NT2/D1 (cell line): Measurements from ENCODE around the gene PDK2.

Source experiments
- DNase-seq: peaks from one replicate; pipeline ENCODE4 v3.0.0-alpha.2; 2011; ENCODE audit warnings: low read depth, low spot score
- H3K27me3 ChIP-seq: 2 replicates; pipeline ENCODE4 v1.6.0; 2011; ENCODE audit warnings: mild to moderate bottlenecking; ENCODE audit not compliant: insufficient read length, insufficient read depth
- H3K36me3 ChIP-seq: 2 replicates; pipeline ENCODE4 v1.6.1; 2011; ENCODE audit warnings: mild to moderate bottlenecking, low read length, mixed read lengths; ENCODE audit not compliant: insufficient read depth, insufficient read length
- H3K4me1 ChIP-seq: 2 replicates; pipeline ENCODE4 v1.5.1; 2011; ENCODE audit not compliant: insufficient read depth, insufficient read length
- H3K4me3 ChIP-seq: 2 replicates; pipeline ENCODE4 v1.5.1; 2011; ENCODE audit warnings: low read depth; ENCODE audit not compliant: insufficient read length
- H3K9ac ChIP-seq: 2 replicates; pipeline ENCODE4 v1.6.0; 2011; ENCODE audit warnings: low read depth; ENCODE audit not compliant: insufficient read length
- H3K9me3 ChIP-seq: 2 replicates; pipeline ENCODE4 v1.5.1; 2011; ENCODE audit warnings: mild to moderate bottlenecking, low read length; ENCODE audit not compliant: insufficient read depth
- SUZ12 ChIP-seq: IDR thresholded peaks from 2 replicates; pipeline ENCODE4 v1.6.1; 2011; ENCODE audit not compliant: insufficient read length, insufficient read depth; ENCODE audit errors: extremely low read depth
- YY1 ChIP-seq: IDR thresholded peaks from 2 replicates; pipeline ENCODE4 v1.6.1; 2011; ENCODE audit not compliant: insufficient read length, insufficient read depth
- ZNF274 ChIP-seq: IDR thresholded peaks from 2 replicates; pipeline ENCODE4 v1.6.1; 2011; ENCODE audit warnings: mild to moderate bottlenecking, low read depth, low read length

PDK2 gene

DNA sequence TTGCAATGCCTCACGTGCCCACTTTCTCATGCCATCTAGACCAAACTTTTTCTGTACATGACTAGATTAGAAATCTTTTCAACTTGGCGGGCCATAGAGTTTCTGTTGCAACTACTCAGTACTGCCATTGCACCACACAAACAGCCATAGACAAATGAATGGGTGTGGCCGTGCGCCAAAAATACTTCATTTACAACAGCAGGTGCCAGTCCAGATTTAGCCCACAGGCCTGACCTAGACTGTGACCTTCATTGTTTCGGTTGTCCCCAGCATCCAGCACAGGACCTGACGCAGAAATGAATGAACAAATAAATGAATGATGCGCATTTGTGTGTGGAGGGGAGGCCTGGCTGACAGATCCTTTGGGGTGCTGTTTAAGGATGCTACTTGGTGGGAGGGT is 14.3 kb upstream of the PDK2 start:
- no peak overlapping the region for H3K4me3 ChIP-seq
- H3K36me3 ChIP-seq: peaks cover 55% of the 10 kb centered on the region
- no peaks in the 10 kb centered on the region for H3K9me3 ChIP-seq
- H3K27me3 ChIP-seq: no peaks in the 10 kb centered on the region
- TF ChIP-seq SUZ12 (no peak), ZNF274 (no peak), YY1 (no peak)
- no peaks in the 10 kb centered on the region for H3K4me1 ChIP-seq
- DNase-seq: no peak
- H3K9ac ChIP-seq: no peak overlapping the region

DNA sequence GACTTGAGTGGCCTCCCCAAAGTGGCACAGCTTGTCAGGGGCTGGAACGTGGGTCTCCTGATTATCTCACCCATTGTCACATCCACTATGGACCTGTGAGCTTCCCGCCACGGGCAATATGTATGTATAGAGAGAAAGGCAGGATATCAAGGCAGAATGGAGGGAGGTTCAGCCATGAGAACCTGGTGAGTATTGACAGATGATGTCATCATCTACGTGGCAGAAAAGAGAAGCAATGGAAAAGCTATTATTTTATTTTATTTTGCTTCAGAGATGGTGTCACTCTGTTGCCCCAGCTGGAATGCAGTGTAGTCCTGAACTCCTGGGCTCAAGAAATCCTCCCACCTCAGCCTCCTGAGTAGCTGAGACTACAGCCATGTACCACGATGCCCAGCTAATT is 13.4 kb upstream of the PDK2 start:
- H3K27me3 ChIP-seq: no peaks in the 10 kb centered on the region
- no peak for DNase-seq
- peaks cover 52% of the 10 kb centered on the region for H3K36me3 ChIP-seq
- H3K9me3 ChIP-seq: no peaks in the 10 kb centered on the region
- no peak overlapping the region for H3K9ac ChIP-seq
- no peak overlapping the region for H3K4me3 ChIP-seq
- H3K4me1 ChIP-seq: no peaks in the 10 kb centered on the region
- no peak for TF ChIP-seq SUZ12
- TF ChIP-seq YY1: no peak
- TF ChIP-seq ZNF274: no peak

DNA sequence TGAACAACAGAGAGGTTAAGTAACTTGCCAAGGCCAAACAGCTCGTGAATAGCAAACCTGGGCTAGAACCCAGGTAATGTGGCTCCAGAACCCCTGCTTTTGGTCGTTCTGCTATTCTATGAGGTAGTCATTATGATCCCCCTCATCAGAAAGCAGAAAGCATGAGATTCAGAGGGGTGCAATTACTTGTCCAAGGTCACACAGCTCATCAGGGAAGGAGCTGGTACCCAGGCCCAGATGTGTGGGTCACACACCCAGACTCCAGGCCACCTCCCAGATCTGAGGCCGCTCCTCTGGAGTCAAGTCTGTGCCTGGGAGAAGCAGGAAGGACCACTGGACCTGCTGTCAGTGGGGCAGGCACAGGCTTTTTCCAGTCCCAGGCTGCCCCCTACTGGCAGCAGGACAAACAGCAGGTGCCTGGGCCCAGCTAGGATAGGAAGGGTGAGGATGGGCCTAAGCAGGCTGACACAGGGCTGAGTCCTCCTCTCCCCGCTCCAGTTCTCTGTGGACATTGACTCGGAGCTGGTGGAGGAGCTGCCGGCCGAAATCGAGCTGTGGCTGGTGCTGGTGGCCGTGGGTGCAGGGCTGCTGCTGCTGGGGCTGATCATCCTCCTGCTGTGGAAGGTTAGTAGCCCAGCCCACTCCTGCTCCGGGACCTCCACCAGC is 7.8 kb upstream of the PDK2 start:
- no peak for TF ChIP-seq SUZ12
- no peak for TF ChIP-seq YY1
- TF ChIP-seq ZNF274: no peak
- no peak overlapping the region for H3K4me3 ChIP-seq
- peak; percentile 50 for DNase-seq

DNA sequence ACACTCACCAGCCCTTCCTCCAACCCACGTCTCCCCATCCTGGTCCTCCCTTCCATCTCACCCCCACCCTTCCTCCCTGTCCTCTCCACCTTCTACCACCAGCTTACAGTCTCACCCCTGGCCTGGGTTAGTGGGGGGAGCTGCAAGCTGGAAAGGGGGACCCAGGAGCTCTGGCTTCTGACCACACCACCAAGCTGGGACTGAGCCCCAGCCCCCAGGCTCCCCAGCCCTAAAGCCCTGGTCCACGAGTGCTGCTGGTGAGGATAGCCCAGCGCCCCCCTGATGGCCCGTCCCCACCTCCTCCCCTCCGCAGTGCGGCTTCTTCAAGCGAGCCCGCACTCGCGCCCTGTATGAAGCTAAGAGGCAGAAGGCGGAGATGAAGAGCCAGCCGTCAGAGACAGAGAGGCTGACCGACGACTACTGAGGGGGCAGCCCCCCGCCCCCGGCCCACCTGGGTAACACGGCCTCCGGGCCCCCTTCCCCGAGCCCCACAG is 7.2 kb upstream of the PDK2 start:
- Histone ChIP-seq H3K36me3 (peaks cover 32% of the 10 kb centered on the region), H3K4me1 (peaks cover 4% of the 10 kb centered on the region), H3K27me3 (peaks cover under 1% of the 10 kb centered on the region), H3K9ac (no peak overlapping the region), H3K9me3 (no peaks in the 10 kb centered on the region), H3K4me3 (no peak overlapping the region)
- no peak for TF ChIP-seq ZNF274
- TF ChIP-seq YY1: no peak
- TF ChIP-seq SUZ12: no peak
- no peak for DNase-seq

More for the DNA sequence above, 7.8 kb upstream of the PDK2 start:
- peaks cover 32% of the 10 kb centered on the region for H3K36me3 ChIP-seq
- H3K27me3 ChIP-seq: no peaks in the 10 kb centered on the region
- peaks cover 4% of the 10 kb centered on the region for H3K4me1 ChIP-seq
- H3K9ac ChIP-seq: no peak overlapping the region
- H3K9me3 ChIP-seq: no peaks in the 10 kb centered on the region

DNA sequence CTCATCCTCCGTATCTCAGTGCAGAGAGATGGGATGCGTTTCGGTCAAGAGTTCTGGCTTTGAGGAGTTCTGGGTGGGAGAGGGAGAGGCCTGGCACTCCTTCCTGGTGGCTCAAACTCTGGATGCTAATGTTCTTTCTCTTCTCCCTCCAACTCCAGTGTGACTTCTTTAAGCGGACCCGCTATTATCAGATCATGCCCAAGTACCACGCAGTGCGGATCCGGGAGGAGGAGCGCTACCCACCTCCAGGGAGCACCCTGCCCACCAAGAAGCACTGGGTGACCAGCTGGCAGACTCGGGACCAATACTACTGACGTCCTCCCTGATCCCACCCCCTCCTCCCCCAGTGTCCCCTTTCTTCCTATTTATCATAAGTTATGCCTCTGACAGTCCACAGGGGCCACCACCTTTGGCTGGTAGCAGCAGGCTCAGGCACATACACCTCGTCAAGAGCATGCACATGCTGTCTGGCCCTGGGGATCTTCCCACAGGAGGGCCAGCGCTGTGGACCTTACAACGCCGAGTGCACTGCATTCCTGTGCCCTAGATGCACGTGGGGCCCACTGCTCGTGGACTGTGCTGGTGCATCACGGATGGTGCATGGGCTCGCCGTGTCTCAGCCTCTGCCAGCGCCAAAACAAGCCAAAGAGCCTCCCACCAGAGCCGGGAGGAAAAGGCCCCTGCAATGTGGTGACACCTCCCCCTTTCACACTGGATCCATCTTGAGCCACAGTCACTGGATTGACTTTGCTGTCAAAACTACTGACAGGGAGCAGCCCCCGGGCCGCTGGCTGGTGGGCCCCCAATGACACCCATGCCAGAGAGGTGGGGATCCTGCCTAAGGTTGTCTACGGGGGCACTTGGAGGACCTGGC is 6.0 kb upstream of the PDK2 start:
- H3K27me3 ChIP-seq: peaks cover 3% of the 10 kb centered on the region
- no peak for DNase-seq
- no peaks in the 10 kb centered on the region for H3K9me3 ChIP-seq
- H3K36me3 ChIP-seq: peaks cover 32% of the 10 kb centered on the region
- H3K4me1 ChIP-seq: peaks cover 4% of the 10 kb centered on the region
- H3K4me3 ChIP-seq: no peak overlapping the region
- no peak overlapping the region for H3K9ac ChIP-seq
- TF ChIP-seq SUZ12 (no peak), YY1 (no peak), ZNF274 (no peak)

DNA sequence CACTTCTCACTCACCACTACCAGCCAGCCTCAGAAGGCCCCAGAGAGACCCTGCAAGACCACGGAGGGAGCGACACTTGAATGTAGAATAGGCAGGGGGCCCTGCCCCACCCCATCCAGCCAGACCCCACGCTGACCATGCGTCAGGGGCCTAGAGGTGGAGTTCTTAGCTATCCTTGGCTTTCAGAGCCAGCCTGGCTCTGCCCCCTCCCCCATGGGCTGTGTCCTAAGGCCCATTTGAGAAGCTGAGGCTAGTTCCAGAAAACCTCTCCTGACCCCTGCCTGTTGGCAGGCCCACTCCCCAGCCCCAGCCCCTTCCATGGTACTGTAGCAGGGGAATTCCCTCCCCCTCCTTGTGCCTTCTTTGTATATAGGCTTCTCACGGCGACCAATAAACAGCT is 5.1 kb upstream of the PDK2 start:
- H3K9me3 ChIP-seq: no peaks in the 10 kb centered on the region
- TF ChIP-seq SUZ12 (no peak), YY1 (no peak), ZNF274 (no peak)
- no peak for DNase-seq
- no peak overlapping the region for H3K4me3 ChIP-seq
- H3K4me1 ChIP-seq: peaks cover 4% of the 10 kb centered on the region
- H3K36me3 ChIP-seq: peaks cover 32% of the 10 kb centered on the region
- H3K9ac ChIP-seq: no peak overlapping the region
- H3K27me3 ChIP-seq: peaks cover 3% of the 10 kb centered on the region

DNA sequence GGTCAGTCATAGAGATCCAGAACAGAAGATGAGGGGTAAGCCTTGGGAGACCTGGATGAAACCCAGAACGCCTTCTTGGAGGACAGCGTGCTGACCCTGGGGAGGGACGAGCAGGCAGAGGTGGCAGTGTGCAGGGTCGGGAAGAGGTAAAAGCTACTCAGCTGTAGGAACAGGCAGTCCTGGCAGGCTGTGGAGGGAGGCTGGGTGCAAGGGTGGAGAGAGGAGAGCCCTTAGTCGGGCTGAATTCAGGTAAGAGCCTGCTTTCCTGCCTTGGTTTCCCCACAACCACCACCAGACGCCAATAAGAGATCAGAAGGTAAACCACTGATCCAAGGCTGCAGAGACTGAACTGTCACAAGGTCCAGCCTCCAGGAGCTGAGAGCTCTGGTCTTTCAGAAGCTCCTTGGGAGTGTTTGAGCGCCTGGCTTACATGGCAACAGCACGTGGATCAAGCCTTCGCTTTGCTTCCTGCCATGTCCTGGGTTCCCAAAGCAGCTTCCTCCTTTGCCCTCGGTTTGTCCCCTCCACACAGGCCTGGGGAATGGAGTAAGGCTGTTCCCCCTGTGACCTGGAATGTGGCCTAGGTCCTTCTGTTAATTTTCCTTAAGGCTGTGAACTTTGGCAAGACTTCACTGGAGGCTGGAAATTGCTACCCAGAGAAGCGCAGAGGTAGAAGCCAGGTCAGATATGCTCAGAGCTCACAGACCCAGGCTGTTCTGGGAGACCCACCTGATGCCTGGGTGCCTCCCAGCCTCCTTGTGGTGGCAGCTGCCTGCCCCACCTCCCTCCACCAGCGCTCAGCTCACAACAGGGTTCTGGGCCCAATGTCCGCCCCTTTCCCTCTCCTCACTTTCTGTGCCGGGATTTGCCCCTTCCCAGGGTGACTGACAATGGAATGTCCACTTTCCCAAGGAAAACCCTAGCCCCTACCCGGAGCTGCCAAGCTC is 3.9 kb upstream of the PDK2 start:
- Histone ChIP-seq H3K9me3 (no peaks in the 10 kb centered on the region), H3K36me3 (peaks cover 32% of the 10 kb centered on the region), H3K4me3 (no peak overlapping the region), H3K27me3 (peaks cover 3% of the 10 kb centered on the region), H3K9ac (peak overlapping the region; percentile 11), H3K4me1 (peaks cover 8% of the 10 kb centered on the region)
- no peak for DNase-seq
- no peak for TF ChIP-seq ZNF274
- TF ChIP-seq YY1: no peak
- TF ChIP-seq SUZ12: no peak
